ENCODE data around the gene FGFRL1.

GRCh38 chr4:1027915-1028238, 16.5 kb downstream of the FGFRL1 start:
- TF ChIP-seq CTCF (conservative IDR thresholded peaks at IDR 0.05; ENCODE audit: low read depth, low read length) (no peak), EZH2 (IDR thresholded peaks at IDR 0.05; ENCODE audit: borderline replicate concordance, low read depth, low read length, poor library complexity, severe bottlenecking) (no peak)
